ENCODE measurements around the gene DDR1. TPM values are rescaled to one million over a fixed set of nuclear protein-coding genes. Genes with fewer than 3 reads are reported as not detected.

The DDR1 gene
- total RNA-seq, 1 experiment from 2014 or later = 230 TPM

- ATAC-seq (no peak), DNase-seq (ENCODE audit: low spot score) (no peak)
- ChIA-PET POLR2A (interaction anchor here (0.6 kb wide), 1 partner anchor 532 kb away, joined by 3 read pairs; no protein-coding TSS in a partner anchor), CTCF (interaction anchor here (0.8 to 9.9 kb wide), 4 partner anchors 11 to 240 kb away, joined by 3 to 68 read pairs (median 4); no protein-coding TSS in a partner anchor)
- Mint-ChIP-seq H3K4me1 (peaks cover 70% of the 10 kb centered on the region), H3K27me3 (ENCODE audit: low read depth) (peaks cover 1% of the 10 kb centered on the region; the same call in 1 of the 2 replicates), H3K36me3 (peaks cover 68% of the 10 kb centered on the region), H3K9me3 (peaks cover 24% of the 10 kb centered on the region), H3K27ac (no peak overlapping the region), H3K4me3 (no peak overlapping the region)
- TF ChIP-seq ZNF425 (CRISPR knock-in tag; conservative IDR thresholded peaks at IDR 0.05) = no peak
- no peak for TF ChIP-seq PRDM15 (CRISPR knock-in tag; IDR thresholded peaks at IDR 0.05)
- no peak for TF ChIP-seq ZNF396 (CRISPR knock-in tag; IDR thresholded peaks at IDR 0.05; ENCODE audit: borderline replicate concordance)
- TF ChIP-seq HMGXB4 (CRISPR knock-in tag; IDR thresholded peaks at IDR 0.05) = no peak
Observed at GRCh38 chr6:30840084-30840934, 44.0 kb upstream of the DDR1 start.

GRCh38 chr6:30840935-30841643, 43.2 kb upstream of the DDR1 start:
- ChIA-PET POLR2A (interaction anchor here (0.6 to 0.8 kb wide), 2 partner anchors 41 to 531 kb away, joined by 3 read pairs; no protein-coding TSS in a partner anchor), CTCF (interaction anchor here (0.8 to 9.9 kb wide), 4 partner anchors 12 to 239 kb away, joined by 3 to 68 read pairs (median 4); no protein-coding TSS in a partner anchor)
- no peak overlapping the region for H3K4me3 Mint-ChIP-seq
- H3K27ac Mint-ChIP-seq = peak overlapping the region; percentile 28; the same call in 1 of the 2 replicates
- H3K36me3 Mint-ChIP-seq = peaks cover 76% of the 10 kb centered on the region
- no peaks in the 10 kb centered on the region for H3K27me3 Mint-ChIP-seq (ENCODE audit: low read depth)
- peaks cover 76% of the 10 kb centered on the region for H3K4me1 Mint-ChIP-seq
- peaks cover 24% of the 10 kb centered on the region for H3K9me3 Mint-ChIP-seq
- no peak for DNase-seq (ENCODE audit: low spot score)
- TF ChIP-seq AR (CRISPR knock-in tag; IDR thresholded peaks at IDR 0.05) = no peak
- TF ChIP-seq ZNF671 (CRISPR knock-in tag; IDR thresholded peaks at IDR 0.05) = no peak
- no peak for TF ChIP-seq NFYB (CRISPR knock-in tag; conservative IDR thresholded peaks at IDR 0.05; ENCODE audit: low read depth)
- TF ChIP-seq FOXP4 (CRISPR knock-in tag; IDR thresholded peaks at IDR 0.05) = 0 out of 2 replicates have a peak, but pooled peaks have one; percentile 23
- no peak for TF ChIP-seq MYBL2 (CRISPR knock-in tag; IDR thresholded peaks at IDR 0.05)
- ATAC-seq = no peak
